ENCODE data around the gene LHFPL6.

The LHFPL6 gene

GRCh38 chr13:39509616-39510315 lies 93.2 kb downstream of the LHFPL6 start:
- DNase-seq: no peak

GRCh38 chr13:39506559-39507390 lies 96.2 kb downstream of the LHFPL6 start:
- DNase-seq: no peak

- DNase-seq: no peak
Observed at GRCh38 chr13:39505151-39505550, 97.8 kb downstream of the LHFPL6 start.

DNA sequence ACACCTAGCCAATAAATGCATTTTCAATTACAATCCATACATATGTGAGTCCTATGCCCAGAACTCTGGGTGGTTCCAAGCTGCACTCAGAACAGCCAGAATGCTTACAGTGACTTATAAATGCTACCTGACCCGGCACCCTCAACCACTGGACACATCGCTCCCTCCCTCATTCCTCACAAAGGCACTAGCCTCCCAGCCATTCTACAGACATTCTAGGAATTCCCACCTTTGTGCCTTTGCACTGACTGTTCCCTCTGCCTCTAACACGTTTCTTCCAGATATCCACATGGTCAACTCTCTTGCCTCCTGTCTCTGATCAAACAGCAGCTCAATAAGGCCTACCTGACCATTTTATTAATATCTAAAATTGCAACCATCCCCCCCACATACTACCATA lies 99.9 kb downstream of the LHFPL6 start:
- no peak for DNase-seq

- DNase-seq: no peak
Observed at GRCh38 chr13:39501702-39502324, 101.2 kb downstream of the LHFPL6 start.

- DNase-seq: no peak
Observed at GRCh38 chr13:39499604-39500003, 103.4 kb downstream of the LHFPL6 start.

DNA sequence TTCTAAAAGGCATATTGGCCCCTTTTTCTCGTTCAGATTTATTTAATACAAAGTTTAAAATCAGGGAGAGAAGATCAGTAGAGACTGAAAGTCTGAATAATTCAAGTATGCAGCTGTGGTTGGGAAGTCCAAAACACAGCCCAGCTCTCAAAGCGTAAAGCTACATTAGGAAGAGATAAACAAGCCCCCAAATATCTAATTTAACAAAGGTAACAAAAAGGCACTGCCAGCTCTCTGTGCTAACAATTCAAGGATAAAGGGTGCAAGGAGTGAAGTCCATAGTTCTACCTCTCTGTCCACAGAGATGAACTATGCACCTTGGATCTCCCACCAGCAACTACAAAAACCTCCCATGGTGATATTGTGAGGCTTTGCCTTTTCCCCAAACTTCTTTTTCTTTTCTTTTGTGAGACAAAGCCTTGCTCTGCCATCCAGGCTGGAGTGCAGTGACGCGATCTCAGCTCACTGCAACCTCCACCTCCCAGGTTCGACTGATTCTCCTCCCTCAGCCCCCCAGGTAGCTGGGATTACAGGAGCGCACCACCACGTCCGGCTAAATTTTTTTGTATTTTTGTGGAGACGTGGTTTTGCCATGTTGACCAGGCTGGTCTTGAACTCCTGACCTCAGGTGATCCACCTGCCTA lies 104.4 kb downstream of the LHFPL6 start:
- no peak for DNase-seq

DNA sequence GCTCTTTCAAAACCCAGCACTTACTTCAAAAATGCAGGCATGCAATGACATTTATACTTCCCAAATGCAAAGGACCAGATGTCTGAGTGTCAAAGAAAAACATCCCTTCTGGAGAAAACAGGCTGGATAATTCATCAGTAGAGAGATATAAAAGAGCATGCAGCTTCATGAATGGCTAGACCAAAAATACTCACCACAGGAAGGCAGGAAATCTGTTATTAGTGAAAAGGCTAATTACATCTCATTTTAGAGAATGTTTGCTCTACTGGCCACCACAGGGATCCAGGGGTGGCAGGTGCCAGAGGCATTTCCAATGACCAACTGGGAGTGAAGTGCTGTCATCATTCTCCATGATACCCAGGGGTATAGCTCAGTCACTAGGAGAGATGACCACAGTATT lies 106.5 kb downstream of the LHFPL6 start:
- no peak for DNase-seq

DNA sequence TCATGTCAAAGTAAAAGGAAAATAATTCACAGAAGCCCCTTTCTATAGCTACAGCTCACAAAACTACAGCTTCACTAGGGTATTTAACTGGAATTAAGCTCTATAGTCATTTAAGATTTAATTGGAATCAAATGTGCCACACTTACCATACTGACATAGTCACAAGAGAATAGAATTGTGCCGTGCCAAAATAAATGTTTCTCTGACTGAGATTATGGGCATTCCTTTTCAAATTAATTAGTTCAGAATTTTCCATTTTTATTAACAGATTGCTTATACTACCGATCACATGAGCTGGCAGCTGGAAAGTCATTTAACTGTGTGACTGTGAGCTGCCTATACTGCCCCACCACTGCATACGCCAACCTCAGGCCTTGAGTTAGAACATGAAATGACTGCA lies 108.4 kb downstream of the LHFPL6 start:
- DNase-seq: no peak

DNA sequence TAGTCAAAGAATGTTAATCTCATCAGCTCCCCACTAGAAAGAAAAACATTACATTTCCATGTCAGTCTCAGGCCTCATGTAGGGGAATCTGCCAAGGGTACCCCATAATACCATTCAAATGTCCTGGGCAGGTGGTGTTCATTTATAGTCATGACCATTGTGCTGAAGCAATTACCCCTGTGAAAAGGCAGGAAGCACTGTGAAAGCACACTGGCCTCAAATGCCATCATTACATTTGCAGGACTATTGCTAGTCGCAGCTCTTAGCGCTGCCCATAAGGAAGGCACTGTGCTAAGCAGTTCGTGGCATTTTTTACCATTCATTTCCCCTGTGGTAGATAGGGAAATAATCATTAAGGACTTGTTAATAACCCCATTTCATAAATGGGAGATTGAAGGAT lies 109.0 kb downstream of the LHFPL6 start:
- no peak for DNase-seq

- DNase-seq: no peak
Observed at GRCh38 chr13:39490136-39490535, 112.9 kb downstream of the LHFPL6 start.

DNA sequence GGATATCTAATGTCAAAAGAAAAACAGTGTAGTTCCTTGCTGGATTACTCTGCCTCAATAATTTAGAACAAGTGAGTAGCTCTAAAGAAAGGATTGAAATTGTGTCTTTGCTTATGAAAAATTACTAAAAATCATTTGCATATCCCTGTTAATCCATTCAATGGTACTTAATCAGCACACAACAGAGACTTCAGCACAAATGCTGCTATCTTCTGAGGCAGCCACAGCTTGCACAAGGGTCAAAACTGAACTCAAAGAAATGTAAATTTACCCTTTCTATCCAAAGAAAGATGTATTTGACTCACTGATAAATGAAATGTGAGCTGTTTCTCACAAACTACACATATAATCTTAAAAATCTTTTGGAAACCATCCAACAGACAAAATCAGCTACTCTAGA lies 116.2 kb downstream of the LHFPL6 start:
- DNase-seq: no peak

- DNase-seq: no peak
Observed at GRCh38 chr13:39485314-39485700, 117.7 kb downstream of the LHFPL6 start.

- no peak for DNase-seq
Observed at GRCh38 chr13:39484506-39485313, 118.3 kb downstream of the LHFPL6 start.

DNA sequence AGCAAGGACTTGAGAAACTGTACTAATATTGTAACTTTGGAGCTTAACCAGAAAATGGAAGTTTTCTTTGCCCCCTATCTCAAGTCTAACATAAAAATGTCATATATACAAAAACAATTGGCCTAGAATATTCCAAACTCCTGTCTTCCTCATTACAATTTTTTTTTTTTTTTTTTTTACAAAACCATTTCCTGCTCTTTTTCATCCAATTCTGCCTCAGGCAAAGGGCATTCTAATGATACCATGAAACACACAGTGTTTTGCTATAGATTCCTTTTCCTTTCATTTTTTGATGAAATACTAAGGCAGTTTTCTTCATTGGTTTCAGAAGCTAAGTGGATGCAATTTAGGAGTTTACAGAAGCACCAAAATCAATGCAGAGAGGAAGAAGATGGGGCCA lies 119.7 kb downstream of the LHFPL6 start:
- no peak for DNase-seq

GRCh38 chr13:39481491-39481890 lies 121.5 kb downstream of the LHFPL6 start:
- DNase-seq: no peak

GRCh38 chr13:39474600-39474999 lies 128.4 kb downstream of the LHFPL6 start:
- DNase-seq: no peak

DNA sequence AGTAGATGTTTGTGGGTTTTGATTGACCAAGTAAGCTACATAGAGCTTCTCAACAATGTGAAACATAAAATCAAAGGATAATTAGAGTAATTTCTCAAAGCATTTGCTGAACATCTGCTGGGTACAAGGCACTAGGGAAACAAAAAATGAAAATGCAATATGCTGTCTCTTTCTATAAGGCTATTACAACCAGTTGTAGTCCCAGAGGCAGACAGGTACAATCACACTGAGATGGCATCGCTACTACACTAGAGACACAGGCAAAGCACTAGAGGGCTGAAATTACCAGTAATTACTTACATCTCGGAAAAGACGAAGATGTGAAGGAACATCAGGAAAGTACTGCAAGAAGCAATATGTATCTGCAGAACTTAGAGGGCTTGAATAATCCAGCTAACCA lies 133.3 kb downstream of the LHFPL6 start:
- no peak for DNase-seq

GRCh38 chr13:39468306-39468705 lies 134.7 kb downstream of the LHFPL6 start:
- no peak for DNase-seq

GRCh38 chr13:39463611-39464010 lies 139.4 kb downstream of the LHFPL6 start:
- DNase-seq: no peak

GRCh38 chr13:39462906-39463305 lies 140.1 kb downstream of the LHFPL6 start:
- no peak for DNase-seq

DNA sequence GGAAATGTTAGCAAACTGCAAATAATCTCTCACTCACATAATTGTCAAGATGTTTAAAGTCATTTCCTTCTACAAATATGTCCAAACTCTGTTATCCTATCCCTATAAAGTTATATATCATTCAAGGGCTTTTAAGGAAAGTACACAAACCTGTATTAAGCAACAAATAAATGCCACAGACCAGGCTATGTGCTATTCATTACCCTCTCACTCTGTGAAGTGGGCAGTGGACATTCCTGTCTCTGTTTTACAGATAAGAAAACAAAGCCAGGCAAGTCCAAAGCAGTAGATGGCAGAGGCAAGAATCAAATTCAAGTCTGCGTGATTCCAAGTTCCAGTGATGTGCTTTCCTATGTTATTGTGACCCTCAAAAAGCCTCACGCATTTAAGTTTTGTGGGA lies 140.6 kb downstream of the LHFPL6 start:
- no peak for DNase-seq
